ENCODE results near the gene FNBP1. TPM values are rescaled to one million over a fixed set of nuclear protein-coding genes. Genes with fewer than 3 reads are reported as not detected.

Gene FNBP1
- total and polyA plus RNA-seq, 10 of the 15 experiments (the other 5 are each of a cell fraction or from before 2014, with no cell fraction given) = 64.5 to 353 (median 179) TPM

GRCh38 chr9:129996161-129996830 lies 46.7 kb downstream of the FNBP1 start (continued):
- TF ChIP-seq CUX1 (IDR thresholded peaks at IDR 0.05; ENCODE audit: insufficient replicate concordance, low read depth, low read length) (no peak), NFYA (IDR thresholded peaks at IDR 0.05; ENCODE audit: borderline replicate concordance, low read depth, low read length) (no peak), STAT1 (conservative IDR thresholded peaks at IDR 0.05) (no peak), PAX8 (IDR thresholded peaks at IDR 0.05) (no peak), FOS (IDR thresholded peaks at IDR 0.05; ENCODE audit: borderline replicate concordance, extremely low read depth, insufficient read length) (no peak), ZBTB40 (IDR thresholded peaks at IDR 0.05; ENCODE audit: borderline replicate concordance) (no peak)
